ENCODE results near the gene DIPK1C. TPM values are rescaled to one million over a fixed set of nuclear protein-coding genes. Genes with fewer than 3 reads are reported as not detected.

The DIPK1C gene
- total and polyA plus RNA-seq, 10 of the 15 experiments (the other 5 are each of a cell fraction or from before 2014, with no cell fraction given): not detected

GRCh38 chr18:74506448-74507084 lies 49.5 kb upstream of the DIPK1C start:
- BruUV-seq (replicated peaks): no TSS peak

GRCh38 chr18:74505776-74506175 lies 48.7 kb upstream of the DIPK1C start:
- BruUV-seq (replicated peaks): no TSS peak
- intact Hi-C loops (cut with micrococcal nuclease; ENCODE audit: unreplicated experiment) (no loop called here), in situ Hi-C loops (cut with MboI) (no loop called here)
- 94% methylated on average over 16 of the region's 16 CpGs for WGBS (ENCODE audit: insufficient coverage, insufficient replicate concordance, low lambda C conversion rate, missing lambda C conversion rate)
- Histone ChIP-seq H3K27me3 (replicated peaks in 1 of 2; ENCODE audit: control insufficient read depth in 2 of 2, insufficient read depth in 2 of 2, low read length in 1 of 2) (no peaks in the 10 kb centered on the region), H4K20me1 (ENCODE audit: control insufficient read depth, insufficient read depth) (no peaks in the 10 kb centered on the region), H3K27ac (ENCODE audit: control insufficient read depth, insufficient read depth) (no peak overlapping the region), H3K79me2 (ENCODE audit: control insufficient read depth, insufficient read depth, low read length) (peaks cover 17% of the 10 kb centered on the region), H3K4me1 (ENCODE audit: control insufficient read depth, insufficient read depth, low read length) (no peaks in the 10 kb centered on the region), H3K9ac (ENCODE audit: control insufficient read depth, insufficient read depth, low read length) (no peak overlapping the region), H3K9me3 (replicated peaks; ENCODE audit: control insufficient read depth, insufficient read depth, low read length) (no peaks in the 10 kb centered on the region), H3K4me2 (ENCODE audit: control insufficient read depth, insufficient read depth) (no peak overlapping the region), H3K36me3 (ENCODE audit: control insufficient read depth in 2 of 2, insufficient read depth in 2 of 2, low read length in 1 of 2) (peaks cover 27 to 50% of the 10 kb centered on the region in 2 experiments), H3K4me3 (no peak overlapping the region), H2AFZ (ENCODE audit: control insufficient read depth, low read depth, low read length) (no peak overlapping the region)
- SMC1A ChIA-PET (ENCODE audit: uncharacterized antibody, unreplicated experiment): no interaction called here
- RAD21 ChIA-PET (ENCODE audit: unreplicated experiment): no interaction called here
- DNase-seq (ENCODE audit: low read depth, low spot score): no peak
- FAIRE-seq: no peak
- POLR2A ChIA-PET: interaction anchor here (1.2 kb wide), 1 partner anchor 10 kb away, joined by 3 read pairs; the partner anchor contains the start of gene CNDP2
- CTCF ChIA-PET: no interaction called here
- ATAC-seq: no peak
- TF ChIP-seq CREB1 (IDR thresholded peaks at IDR 0.05; ENCODE audit: low read depth) (no peak), TBL1XR1 (IDR thresholded peaks at IDR 0.05; ENCODE audit: low read depth, low read length) (no peak), RAD21 (IDR thresholded peaks at IDR 0.05; ENCODE audit: insufficient read depth, low read depth, low read length) (no peak), HCFC1 (IDR thresholded peaks at IDR 0.05; ENCODE audit: low read length) (no peak), BCL3 (IDR thresholded peaks at IDR 0.05; ENCODE audit: borderline replicate concordance, insufficient read depth, low read depth, low read length, poor library complexity, severe bottlenecking) (no peak), ASH2L (IDR thresholded peaks at IDR 0.05; ENCODE audit: borderline replicate concordance, low read depth) (no peak), PAX8 (IDR thresholded peaks at IDR 0.05) (no peak), BACH1 (IDR thresholded peaks at IDR 0.05; ENCODE audit: borderline replicate concordance) (no peak), POLR2A (IDR thresholded peaks at IDR 0.05; ENCODE audit: low read depth, low read length) (no peak), JUNB (IDR thresholded peaks at IDR 0.05) (no peak), DPF2 (IDR thresholded peaks at IDR 0.05) (no peak), SREBF1 (IDR thresholded peaks at IDR 0.05; ENCODE audit: low read length) (no peak), HSF1 (IDR thresholded peaks at IDR 0.05; ENCODE audit: low read depth, low read length) (no peak)

More at GRCh38 chr18:74506448-74507084, 49.5 kb upstream of the DIPK1C start:
- in situ Hi-C loops (cut with MboI): no loop called here
- no peak overlapping the region for H3K9ac ChIP-seq (ENCODE audit: control insufficient read depth, insufficient read depth, low read length)
- H4K20me1 ChIP-seq (ENCODE audit: control insufficient read depth, insufficient read depth): no peaks in the 10 kb centered on the region
- FAIRE-seq (no peak), ATAC-seq (no peak), DNase-seq (ENCODE audit: low read depth, low spot score) (no peak)
- H3K4me2 ChIP-seq (ENCODE audit: control insufficient read depth, insufficient read depth): no peak overlapping the region
- SMC1A ChIA-PET (ENCODE audit: uncharacterized antibody, unreplicated experiment): no interaction called here
- H3K27me3 ChIP-seq (replicated peaks in 1 of 2; ENCODE audit: control insufficient read depth in 2 of 2, insufficient read depth in 2 of 2, low read length in 1 of 2): no peaks in the 10 kb centered on the region
- TF ChIP-seq IRF3 (IDR thresholded peaks at IDR 0.05) (no peak), GABPA (IDR thresholded peaks at IDR 0.05; ENCODE audit: low read depth) (no peak)
- H3K27ac ChIP-seq (ENCODE audit: control insufficient read depth, insufficient read depth): no peak overlapping the region
- H3K36me3 ChIP-seq (ENCODE audit: control insufficient read depth in 2 of 2, insufficient read depth in 2 of 2, low read length in 1 of 2): peaks cover 28 to 50% of the 10 kb centered on the region in 2 experiments
- H2AFZ ChIP-seq (ENCODE audit: control insufficient read depth, low read depth, low read length): no peak overlapping the region
- intact Hi-C loops (cut with micrococcal nuclease; ENCODE audit: unreplicated experiment): no loop called here
- no peaks in the 10 kb centered on the region for H3K4me1 ChIP-seq (ENCODE audit: control insufficient read depth, insufficient read depth, low read length)
- H3K79me2 ChIP-seq (ENCODE audit: control insufficient read depth, insufficient read depth, low read length): peaks cover 9% of the 10 kb centered on the region
- POLR2A ChIA-PET: no interaction called here
- RAD21 ChIA-PET (ENCODE audit: unreplicated experiment): no interaction called here
- 86% methylated on average over 11 of the region's 11 CpGs for WGBS (ENCODE audit: insufficient coverage, insufficient replicate concordance, low lambda C conversion rate, missing lambda C conversion rate)
- H3K4me3 ChIP-seq: no peak overlapping the region
- CTCF ChIA-PET: no interaction called here
- H3K9me3 ChIP-seq (replicated peaks; ENCODE audit: control insufficient read depth, insufficient read depth, low read length): no peaks in the 10 kb centered on the region
